OCI-LY1 (cell line): Measurements from ENCODE around the gene GLA.

Source experiments
- EZH2 ChIP-seq: fragments of 200-600 bp; sonication (generic), shearing (Covaris generic); IDR thresholded peaks from 2 replicates; pipeline ENCODE4 v1.8.0; 2017; ENCODE audit warnings: borderline replicate concordance, mixed run types, mild to moderate bottlenecking, antibody characterized with exemption, low read length, moderate library complexity, mixed read lengths
- TF ChIP-seq, protein P1 (sequence below): fragments of 200-600 bp; sonication (generic), shearing (Covaris generic); IDR thresholded peaks from 2 replicates; pipeline ENCODE4 v1.5.1; 2017; ENCODE audit warnings: mild to moderate bottlenecking, antibody characterized with exemption, low read length, moderate library complexity, mixed read lengths

- TF ChIP-seq, protein P1, sequence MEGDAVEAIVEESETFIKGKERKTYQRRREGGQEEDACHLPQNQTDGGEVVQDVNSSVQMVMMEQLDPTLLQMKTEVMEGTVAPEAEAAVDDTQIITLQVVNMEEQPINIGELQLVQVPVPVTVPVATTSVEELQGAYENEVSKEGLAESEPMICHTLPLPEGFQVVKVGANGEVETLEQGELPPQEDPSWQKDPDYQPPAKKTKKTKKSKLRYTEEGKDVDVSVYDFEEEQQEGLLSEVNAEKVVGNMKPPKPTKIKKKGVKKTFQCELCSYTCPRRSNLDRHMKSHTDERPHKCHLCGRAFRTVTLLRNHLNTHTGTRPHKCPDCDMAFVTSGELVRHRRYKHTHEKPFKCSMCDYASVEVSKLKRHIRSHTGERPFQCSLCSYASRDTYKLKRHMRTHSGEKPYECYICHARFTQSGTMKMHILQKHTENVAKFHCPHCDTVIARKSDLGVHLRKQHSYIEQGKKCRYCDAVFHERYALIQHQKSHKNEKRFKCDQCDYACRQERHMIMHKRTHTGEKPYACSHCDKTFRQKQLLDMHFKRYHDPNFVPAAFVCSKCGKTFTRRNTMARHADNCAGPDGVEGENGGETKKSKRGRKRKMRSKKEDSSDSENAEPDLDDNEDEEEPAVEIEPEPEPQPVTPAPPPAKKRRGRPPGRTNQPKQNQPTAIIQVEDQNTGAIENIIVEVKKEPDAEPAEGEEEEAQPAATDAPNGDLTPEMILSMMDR: no peak
- no peak for TF ChIP-seq EZH2
Observed at GRCh38 chrX:101395789-101396188, 11.9 kb downstream of the GLA start.
